H1 (cell line): Measurements from ENCODE around the gene HABP2. TPM values are rescaled to one million over a fixed set of nuclear protein-coding genes. Genes with fewer than 3 reads are reported as not detected.

Experiments
- CTCF ChIA-PET: fragments of 300-600 bp; sonication (Branson Sonifier 250); formaldehyde crosslinking; loops from one replicate; lab custom pipeline; 2021; ENCODE audit not compliant: partially characterized antibody; lab: Charles Lee
- POLR2A ChIA-PET: fragments of 300-600 bp; sonication (Branson Sonifier 250); formaldehyde crosslinking; loops from one replicate; lab custom pipeline; 2021; ENCODE audit warnings: inconsistent platforms; ENCODE audit not compliant: partially characterized antibody; lab: Charles Lee
- DNase-seq, 2 experiments: peaks; one replicate each; pipeline versions ENCODE4 v3.0.0 to v3.0.0-alpha.2; 2010 to 2022; ENCODE audit warnings: low spot score in 2 of 2, low read depth in 1 of 2, mixed read lengths in 1 of 2
- FAIRE-seq: peaks from 2 replicates; lab custom pipeline; 2011; peaks lifted over from hg19 to GRCh38; lab: Jason Lieb, UNC
- H2AFZ ChIP-seq: 2 replicates; pipeline ENCODE4 v1.8.1; 2012; ENCODE audit warnings: low read length, inconsistent platforms
- H2AK5ac ChIP-seq: 2 replicates; pipeline ENCODE4 v1.6.1; 2013; ENCODE audit warnings: low read depth, low read length
- H2BK120ac ChIP-seq: replicated peaks from 2 replicates; pipeline ENCODE3; 2013; ENCODE audit warnings: low read depth, low read length, inconsistent platforms
- H2BK12ac ChIP-seq: 2 replicates; pipeline ENCODE4 v1.6.1; 2013; ENCODE audit warnings: low read depth, low read length
- H2BK15ac ChIP-seq: 2 replicates; pipeline ENCODE4 v1.6.1; 2013; ENCODE audit warnings: low read length
- H2BK20ac ChIP-seq: 2 replicates; pipeline ENCODE4 v1.6.1; 2013; ENCODE audit warnings: low read length
- H2BK5ac ChIP-seq: 2 replicates; pipeline ENCODE4 v1.6.1; 2013; ENCODE audit warnings: low read depth, low read length
- H3K14ac ChIP-seq: 2 replicates; pipeline ENCODE4 v1.6.1; 2013; ENCODE audit warnings: inconsistent platforms; ENCODE audit not compliant: insufficient read length
- H3K18ac ChIP-seq: 2 replicates; pipeline ENCODE4 v1.6.1; 2013; ENCODE audit warnings: low read length; ENCODE audit errors: extremely low read depth
- H3K23ac ChIP-seq: 2 replicates; pipeline ENCODE4 v1.6.1; 2013; ENCODE audit warnings: inconsistent platforms; ENCODE audit not compliant: insufficient read length
- H3K23me2 ChIP-seq: 2 replicates; pipeline ENCODE4 v1.6.1; 2013; ENCODE audit warnings: low read depth, low read length
- H3K27ac ChIP-seq: 2 replicates; pipeline ENCODE4 v1.6.1; 2011; ENCODE audit warnings: low read depth, low read length, inconsistent platforms
- H3K27me3 ChIP-seq, 4 experiments: replicated peaks in 1 of 4; 1 replicate in 1 of 4; 2 replicates in 3 of 4; pipeline versions ENCODE4 v1.6.1 to v1.8.1; 2011 to 2013; ENCODE audit warnings: low read length in 3 of 4, mild to moderate bottlenecking in 3 of 4, inconsistent platforms in 2 of 4, mixed read lengths in 2 of 4, moderate library complexity in 1 of 4; ENCODE audit not compliant: control insufficient read depth in 3 of 4, insufficient read depth in 3 of 4; ENCODE audit errors: extremely low read depth in 1 of 4
- H3K36me3 ChIP-seq, 4 experiments: 2 replicates each; pipeline versions ENCODE4 v1.6.1 to v1.8.1; 2011 to 2013; ENCODE audit warnings: mild to moderate bottlenecking in 4 of 4, low read length in 3 of 4, moderate library complexity in 2 of 4, control low read depth in 1 of 4, inconsistent platforms in 1 of 4; ENCODE audit not compliant: insufficient read depth in 4 of 4, control insufficient read depth in 2 of 4
- H3K4ac ChIP-seq: replicated peaks from 2 replicates; pipeline ENCODE3; 2013; ENCODE audit warnings: low read length, low read depth, mixed read lengths, inconsistent platforms; ENCODE audit not compliant: insufficient read length
- H3K4me1 ChIP-seq, 4 experiments: replicated peaks in 1 of 4; 1 replicate in 1 of 4; 2 replicates in 3 of 4; pipeline versions ENCODE4 v1.6.1 to v1.8.1; 2011 to 2013; ENCODE audit warnings: low read length in 3 of 4, inconsistent platforms in 2 of 4, mixed read lengths in 1 of 4; ENCODE audit not compliant: insufficient read depth in 4 of 4, control insufficient read depth in 3 of 4
- H3K4me2 ChIP-seq, 2 experiments: 2 replicates each; pipeline versions ENCODE4 v1.6.1 to v1.8.1; 2011 to 2013; ENCODE audit warnings: low read depth in 2 of 2, low read length in 2 of 2, control low read depth in 1 of 2, inconsistent platforms in 1 of 2, mild to moderate bottlenecking in 1 of 2; ENCODE audit not compliant: insufficient read depth in 1 of 2
- H3K4me3 ChIP-seq, 4 experiments: fragments of 200-600, 300-600 bp in 1 of 4; sonication (generic), shearing (Covaris generic), sonication (Bioruptor Twin) in 1 of 4; 2 replicates each; pipeline versions ENCODE4 v1.5.1 to v1.8.1; 2011 to 2016; ENCODE audit warnings: low read length in 4 of 4, low read depth in 3 of 4, control low read depth in 2 of 4, inconsistent platforms in 2 of 4, mild to moderate bottlenecking in 2 of 4, mixed read lengths in 1 of 4, moderate library complexity in 1 of 4; ENCODE audit not compliant: insufficient read depth in 2 of 4; ENCODE audit errors: extremely low read depth in 1 of 4
- H3K56ac ChIP-seq: replicated peaks from 2 replicates; pipeline ENCODE3; 2013; ENCODE audit warnings: low read depth, mild to moderate bottlenecking, mixed read lengths, low read length, inconsistent platforms; ENCODE audit not compliant: insufficient read length
- H3K79me1 ChIP-seq: 2 replicates; pipeline ENCODE4 v1.6.1; 2013; ENCODE audit warnings: low read depth, low read length, control low read depth
- H3K79me2 ChIP-seq, 2 experiments: 2 replicates each; pipeline versions ENCODE4 v1.6.1 to v1.8.1; 2012 to 2013; ENCODE audit warnings: low read length in 2 of 2, mild to moderate bottlenecking in 2 of 2, inconsistent platforms in 1 of 2; ENCODE audit not compliant: insufficient read depth in 2 of 2, control insufficient read depth in 1 of 2
- H3K9ac ChIP-seq, 4 experiments: replicated peaks in 1 of 4; 1 replicate in 1 of 4; 2 replicates in 3 of 4; pipeline versions ENCODE4 v1.6.1 to v1.8.1; 2011 to 2013; ENCODE audit warnings: low read depth in 3 of 4, low read length in 3 of 4, control low read depth in 2 of 4, mild to moderate bottlenecking in 2 of 4, moderate library complexity in 2 of 4, inconsistent platforms in 1 of 4; ENCODE audit errors: extremely low read depth in 1 of 4
- H3K9me3 ChIP-seq, 2 experiments: 2 replicates each; pipeline versions ENCODE4 v1.6.1 to v1.8.1; 2012 to 2013; ENCODE audit warnings: mild to moderate bottlenecking in 2 of 2, moderate library complexity in 2 of 2, control low read depth in 1 of 2, inconsistent platforms in 1 of 2, low read depth in 1 of 2, low read length in 1 of 2, mixed read lengths in 1 of 2; ENCODE audit not compliant: insufficient read depth in 2 of 2
- H4K20me1 ChIP-seq, 2 experiments: replicated peaks in 1 of 2; 2 replicates each; pipeline versions ENCODE3 to v1.8.1; 2011 to 2013; ENCODE audit warnings: inconsistent platforms in 2 of 2, low read length in 2 of 2, mild to moderate bottlenecking in 1 of 2; ENCODE audit not compliant: insufficient read depth in 2 of 2, control insufficient read depth in 1 of 2
- H4K5ac ChIP-seq: 2 replicates; pipeline ENCODE4 v1.6.1; 2013; ENCODE audit warnings: low read length, low read depth, mixed read lengths, inconsistent platforms; ENCODE audit not compliant: insufficient read length
- H4K8ac ChIP-seq: 2 replicates; pipeline ENCODE4 v1.8.0; 2013; ENCODE audit warnings: mild to moderate bottlenecking, moderate library complexity, low read length, inconsistent platforms; ENCODE audit not compliant: insufficient read depth; ENCODE audit errors: extremely low read depth
- H4K91ac ChIP-seq: replicated peaks from 2 replicates; pipeline ENCODE3; 2013; ENCODE audit warnings: low read length, mixed read lengths, inconsistent platforms; ENCODE audit not compliant: insufficient read length
- CBX8 ChIP-seq: fragments of 300-800, 300-1000 bp; sonication (generic); IDR thresholded peaks from 2 replicates; pipeline ENCODE4 v1.7.1; 2016; ENCODE audit warnings: low read depth, low read length, borderline replicate concordance
- GABPA ChIP-seq: IDR thresholded peaks from 2 replicates; pipeline ENCODE4 v1.6.1; 2011; ENCODE audit warnings: mild to moderate bottlenecking, low read length, moderate library complexity, borderline replicate concordance; ENCODE audit not compliant: insufficient read depth
- JUND ChIP-seq: IDR thresholded peaks from 2 replicates; pipeline ENCODE4 v1.6.1; 2011; ENCODE audit warnings: mild to moderate bottlenecking, improper control_type of control experiment, low read length
- MAFK ChIP-seq: IDR thresholded peaks from 2 replicates; pipeline ENCODE4 v1.6.1; 2012; ENCODE audit warnings: low read depth, mild to moderate bottlenecking, improper control_type of control experiment, low read length
- POU5F1 ChIP-seq: IDR thresholded peaks from 2 replicates; pipeline ENCODE4 v1.6.1; 2011; ENCODE audit warnings: low read depth, mild to moderate bottlenecking, low read length, moderate library complexity
- SIN3A ChIP-seq, 2 experiments: IDR thresholded peaks in 1 of 2; conservative IDR thresholded peaks in 1 of 2; 2 replicates each; pipeline ENCODE4 v1.6.1; 2011 to 2012; ENCODE audit warnings: low read length in 2 of 2, improper control_type of control experiment in 1 of 2, low read depth in 1 of 2, mild to moderate bottlenecking in 1 of 2
- TAF1 ChIP-seq: IDR thresholded peaks from 2 replicates; pipeline ENCODE4 v1.6.1; 2011; ENCODE audit warnings: mild to moderate bottlenecking, low read depth, low read length
- TBP ChIP-seq: IDR thresholded peaks from 2 replicates; pipeline ENCODE4 v1.6.1; 2011; ENCODE audit warnings: low read depth, low read length, improper control_type of control experiment
- ZNF274 ChIP-seq: IDR thresholded peaks from 2 replicates; pipeline ENCODE4 v1.7.0; 2012; ENCODE audit warnings: low read length, borderline replicate concordance; ENCODE audit errors: extremely low read depth
- WGBS, 2 experiments: shearing (Covaris generic) in 1 of 2; methylation state at CpG; one replicate each; pipeline versions ENCODE4 v1.1.6 to v1.1.7; 2013 to 2015; ENCODE audit warnings: low lambda C conversion rate in 2 of 2, mixed read lengths in 2 of 2, inconsistent platforms in 1 of 2, low coverage in 1 of 2, missing lambda C conversion rate in 1 of 2; ENCODE audit not compliant: insufficient replicate concordance in 2 of 2, insufficient coverage in 1 of 2, insufficient read length in 1 of 2; ENCODE audit errors: extremely low coverage in 1 of 2, missing lambda C conversion rate in 1 of 2; 5-methylcytosine and 5-hydroxymethylcytosine counted together
- polyA plus RNA-seq, 7 experiments: library from polyadenylated mRNA; depleted of rRNA in 3 of 7; stranded (reverse) in 5 of 7; unstranded in 2 of 7; fragments of >200 nt in 5 of 7; fragments of 200-250 nt in 2 of 7; gene quantifications; 1 replicate in 5 of 7; 2 replicates in 1 of 7; 4 replicates in 1 of 7; pipeline versions ENCODE4 v1.2.1 to v1.2.3, GENCODE V29; 2011 to 2013; ENCODE audit warnings: missing spikeins in 2 of 7, mixed read lengths in 2 of 7
- total RNA-seq: library from RNA; stranded (reverse); fragmentation: NEBNext Ultra II Directional; extraction: Animal tissue kit (Norgen Biotek cat#: 25700); gene quantifications from 2 replicates; pipeline ENCODE4 v1.2.1, GENCODE V29; 2021
- TF ChIP-seq, protein P1 (sequence below): IDR thresholded peaks from 2 replicates; pipeline ENCODE4 v1.6.1; 2012; ENCODE audit warnings: low read length, inconsistent platforms
- TF ChIP-seq, protein P2 (sequence below): IDR thresholded peaks from 2 replicates; pipeline ENCODE4 v1.6.1; 2012; ENCODE audit warnings: inconsistent platforms

Gene HABP2
- total and polyA plus RNA-seq, 2 of the 8 experiments (the other 6 are each of a cell fraction or from before 2014, with no cell fraction given), result not detected

DNA sequence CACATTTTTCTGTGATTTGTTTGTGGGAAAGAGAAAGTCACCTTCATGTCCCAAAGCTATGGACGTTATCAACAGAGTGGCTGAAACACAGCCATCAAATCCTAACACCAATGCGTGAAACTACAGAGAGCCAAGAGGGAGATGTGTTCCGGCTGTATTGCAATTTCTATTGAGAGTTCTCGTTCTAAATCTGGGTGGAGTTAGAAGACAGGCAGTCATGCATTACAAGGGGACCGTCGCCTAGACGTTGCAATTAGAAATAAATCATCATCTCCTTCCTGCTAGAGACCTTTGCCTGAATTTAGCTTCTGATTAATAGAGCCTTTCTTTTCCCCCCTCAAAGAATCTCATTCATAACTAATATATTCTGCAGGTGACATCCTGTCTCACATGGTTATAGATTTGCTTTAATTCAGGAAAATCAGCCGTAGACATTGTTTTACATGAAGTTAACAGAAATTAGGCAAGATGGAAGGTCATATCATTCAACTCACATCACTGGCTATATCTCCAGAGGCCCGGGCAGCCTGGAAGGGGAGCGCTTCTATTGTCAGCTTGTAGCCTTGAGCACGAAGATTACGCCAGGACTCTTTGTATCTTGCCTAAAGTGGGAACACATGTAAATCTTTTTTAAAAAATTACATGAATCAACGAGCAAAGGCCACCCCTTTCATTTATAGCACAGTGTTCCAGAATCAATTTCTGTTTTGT, 52.6 kb downstream of the HABP2 start:
- Histone ChIP-seq H3K27me3 (no peaks in the 10 kb centered on the region; a peak in 1 of 7 replicates), H3K56ac (no peak overlapping the region), H3K4ac (no peak overlapping the region), H3K9ac (no peak overlapping the region), H3K4me3 (no peak overlapping the region), H2BK15ac (no peak overlapping the region), H3K36me3 (no peaks in the 10 kb centered on the region), H3K27ac (no peak overlapping the region), H4K5ac (no peak overlapping the region), H4K8ac (no peak overlapping the region), H3K4me2 (no peak overlapping the region), H2AK5ac (no peak overlapping the region), H2BK5ac (no peak overlapping the region), H3K14ac (no peak overlapping the region), H3K4me1 (no peaks in the 10 kb centered on the region), H2AFZ (no peak overlapping the region), H2BK12ac (no peak overlapping the region), H3K18ac (no peak overlapping the region), H3K9me3 (no peaks in the 10 kb centered on the region; a peak in 1 of 4 replicates), H2BK20ac (no peak overlapping the region), H3K23me2 (no peaks in the 10 kb centered on the region), H4K20me1 (no peaks in the 10 kb centered on the region), H3K79me1 (no peaks in the 10 kb centered on the region), H2BK120ac (no peak overlapping the region), H3K23ac (no peak overlapping the region), H4K91ac (no peak overlapping the region), H3K79me2 (no peaks in the 10 kb centered on the region)
- ChIA-PET POLR2A (no interaction called here), CTCF (interaction anchor here (0.8 to 1.5 kb wide), 2 partner anchors 11 to 80 kb away, joined by 4 to 6 read pairs; no protein-coding TSS in a partner anchor)
- DNase-seq (no peak), FAIRE-seq (no peak)
- 95% methylated on average over 13 of the region's 13 CpGs; no CpG with 5 or more reads in 1 of the 2 experiments for WGBS, 2 experiments
- TF ChIP-seq, protein P1, sequence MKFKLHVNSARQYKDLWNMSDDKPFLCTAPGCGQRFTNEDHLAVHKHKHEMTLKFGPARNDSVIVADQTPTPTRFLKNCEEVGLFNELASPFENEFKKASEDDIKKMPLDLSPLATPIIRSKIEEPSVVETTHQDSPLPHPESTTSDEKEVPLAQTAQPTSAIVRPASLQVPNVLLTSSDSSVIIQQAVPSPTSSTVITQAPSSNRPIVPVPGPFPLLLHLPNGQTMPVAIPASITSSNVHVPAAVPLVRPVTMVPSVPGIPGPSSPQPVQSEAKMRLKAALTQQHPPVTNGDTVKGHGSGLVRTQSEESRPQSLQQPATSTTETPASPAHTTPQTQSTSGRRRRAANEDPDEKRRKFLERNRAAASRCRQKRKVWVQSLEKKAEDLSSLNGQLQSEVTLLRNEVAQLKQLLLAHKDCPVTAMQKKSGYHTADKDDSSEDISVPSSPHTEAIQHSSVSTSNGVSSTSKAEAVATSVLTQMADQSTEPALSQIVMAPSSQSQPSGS, result no peak
- TF ChIP-seq ZNF274 (no peak), TAF1 (no peak), SIN3A (conservative IDR thresholded peaks at IDR 0.05 in 1 of 2, IDR thresholded peaks at IDR 0.05 in 1 of 2; ENCODE audit: low read depth in 1 of 2, low read length in 2 of 2) (no peak), GABPA (no peak), MAFK (no peak), JUND (no peak), TBP (no peak), POU5F1 (no peak), CBX8 (no peak)
- TF ChIP-seq, protein P2, sequence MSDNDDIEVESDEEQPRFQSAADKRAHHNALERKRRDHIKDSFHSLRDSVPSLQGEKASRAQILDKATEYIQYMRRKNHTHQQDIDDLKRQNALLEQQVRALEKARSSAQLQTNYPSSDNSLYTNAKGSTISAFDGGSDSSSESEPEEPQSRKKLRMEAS, result no peak
